ENCODE results near the gene ADD1. TPM values are rescaled to one million over a fixed set of nuclear protein-coding genes. Genes with fewer than 3 reads are reported as not detected.
"Not testable (repeated sequence)": the region's sequence is repeated elsewhere in the genome, so short reads cannot be mapped to it uniquely, and the experiment has no call there.

The ADD1 gene
- total and polyA plus RNA-seq, 11 donors, result 179 to 275 (median 215) TPM

- intact Hi-C loops (cut with DNase I), result no loop called here
- WGBS, 4 donors, result 85 to 92% (median 89%) methylated on average over 29 to 30 of the region's 30 CpGs
- Histone ChIP-seq H3K4me1 (peaks cover 0 to 12% (median 0%) of the 10 kb centered on the region in 12 donors), H3K36me3 (peaks cover 2 to 98% (median 97%) of the 10 kb centered on the region in 9 donors), H3K27me3 (no peaks in the 10 kb centered on the region), H3K9me3 (no peaks in the 10 kb centered on the region), H3K27ac (no peak overlapping the region), H3K4me3 (no peak overlapping the region)
- DNase-seq (no peak), ATAC-seq (no peak)
- TF ChIP-seq, protein P1, sequence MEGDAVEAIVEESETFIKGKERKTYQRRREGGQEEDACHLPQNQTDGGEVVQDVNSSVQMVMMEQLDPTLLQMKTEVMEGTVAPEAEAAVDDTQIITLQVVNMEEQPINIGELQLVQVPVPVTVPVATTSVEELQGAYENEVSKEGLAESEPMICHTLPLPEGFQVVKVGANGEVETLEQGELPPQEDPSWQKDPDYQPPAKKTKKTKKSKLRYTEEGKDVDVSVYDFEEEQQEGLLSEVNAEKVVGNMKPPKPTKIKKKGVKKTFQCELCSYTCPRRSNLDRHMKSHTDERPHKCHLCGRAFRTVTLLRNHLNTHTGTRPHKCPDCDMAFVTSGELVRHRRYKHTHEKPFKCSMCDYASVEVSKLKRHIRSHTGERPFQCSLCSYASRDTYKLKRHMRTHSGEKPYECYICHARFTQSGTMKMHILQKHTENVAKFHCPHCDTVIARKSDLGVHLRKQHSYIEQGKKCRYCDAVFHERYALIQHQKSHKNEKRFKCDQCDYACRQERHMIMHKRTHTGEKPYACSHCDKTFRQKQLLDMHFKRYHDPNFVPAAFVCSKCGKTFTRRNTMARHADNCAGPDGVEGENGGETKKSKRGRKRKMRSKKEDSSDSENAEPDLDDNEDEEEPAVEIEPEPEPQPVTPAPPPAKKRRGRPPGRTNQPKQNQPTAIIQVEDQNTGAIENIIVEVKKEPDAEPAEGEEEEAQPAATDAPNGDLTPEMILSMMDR (IDR thresholded peaks at IDR 0.05), result no peak
- TF ChIP-seq POLR2A (IDR thresholded peaks at IDR 0.05), result no peak
Observed at GRCh38 chr4:2944586-2945526, 101.2 kb downstream of the ADD1 start.

- DNase-seq; H3K4me3 ChIP-seq; intact Hi-C loops (cut with DNase I); H3K27me3 ChIP-seq; ATAC-seq; H3K9me3 ChIP-seq; H3K27ac ChIP-seq: not testable (repeated sequence)
- 89 to 90% (median 89%) methylated on average over 28 to 30 of the region's 30 CpGs for WGBS, 4 donors
- Histone ChIP-seq H3K4me1 (peaks cover 0 to 12% (median 0%) of the 10 kb centered on the region in 12 donors), H3K36me3 (peaks cover 2 to 98% (median 97%) of the 10 kb centered on the region in 9 donors)
Observed at GRCh38 chr4:2945619-2946604, 102.3 kb downstream of the ADD1 start.

GRCh38 chr4:2946812-2947600 lies 103.4 kb downstream of the ADD1 start:
- Histone ChIP-seq H3K4me3 (no peak overlapping the region), H3K36me3 (peaks cover 0 to 98% (median 97%) of the 10 kb centered on the region in 9 donors), H3K9me3 (no peaks in the 10 kb centered on the region), H3K27me3 (no peaks in the 10 kb centered on the region), H3K4me1 (peaks cover 0 to 12% (median 0%) of the 10 kb centered on the region in 12 donors), H3K27ac (peak overlapping the region in 2 of 12 donors; percentile 10 to 39)
- ATAC-seq, result no peak
- TF ChIP-seq POLR2A (IDR thresholded peaks at IDR 0.05), result no peak
- TF ChIP-seq, protein P1 (IDR thresholded peaks at IDR 0.05), result no peak
- DNase-seq, result no peak
- WGBS, 4 donors, result 91 to 95% (median 92%) methylated on average over 19 of the region's 19 CpGs
- intact Hi-C loops (cut with DNase I), result no loop called here

DNA sequence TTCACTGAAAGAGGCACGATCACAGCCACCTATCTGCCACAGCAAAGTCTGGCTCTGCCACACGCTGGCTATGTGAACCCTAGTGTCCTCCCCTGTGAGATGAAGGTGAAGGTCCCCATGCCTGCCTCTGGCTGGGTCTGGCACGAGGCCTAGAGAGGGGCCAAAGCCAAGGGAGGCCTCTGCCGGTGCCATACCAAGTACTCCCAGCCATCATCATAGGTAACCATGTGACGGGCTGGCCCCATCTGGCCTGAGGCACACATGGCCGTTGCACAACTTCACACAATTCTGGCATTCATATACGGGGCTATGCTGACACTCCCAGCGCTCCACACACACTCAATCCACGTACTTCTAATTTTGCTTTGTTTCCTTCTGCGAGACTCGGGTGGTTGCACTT lies 104.3 kb downstream of the ADD1 start:
- no peak for TF ChIP-seq POLR2A (IDR thresholded peaks at IDR 0.05)
- TF ChIP-seq, protein P1 (IDR thresholded peaks at IDR 0.05), result no peak
- Histone ChIP-seq H3K4me3 (no peak overlapping the region), H3K27me3 (no peaks in the 10 kb centered on the region), H3K4me1 (peaks cover 0 to 12% (median 0%) of the 10 kb centered on the region in 12 donors), H3K27ac (peak overlapping the region in 3 of 12 donors; percentile 10 to 42 (median 39)), H3K36me3 (peaks cover 0 to 98% (median 97%) of the 10 kb centered on the region in 9 donors), H3K9me3 (no peaks in the 10 kb centered on the region)
- intact Hi-C loops (cut with DNase I), result no loop called here
- peak; percentile 69 to 91 (median 79) for ATAC-seq
- WGBS, 4 donors, result 57 to 69% (median 66%) methylated on average over 10 to 11 of the region's 11 CpGs
- DNase-seq, result peak in 3 of 5 donors; percentile 56 to 83 (median 59)

Measured in heart left ventricle (tissue), 16 donors.